CD14-positive monocyte (primary cell): ENCODE data around the gene DKKL1. TPM values are rescaled to one million over a fixed set of nuclear protein-coding genes. Genes with fewer than 3 reads are reported as not detected.
A peak's percentile ranks its signal among the peaks of the same experiment; 100 is the strongest.

Source experiments
- DNase-seq, 3 donors: peaks; one replicate each; pipeline ENCODE4 v3.0.0-alpha.2; 2011 to 2022
- H2AFZ ChIP-seq: 2 replicates; pipeline ENCODE4 v1.6.0; 2012; ENCODE audit warnings: mild to moderate bottlenecking, low read depth, low read length, inconsistent platforms; ENCODE audit not compliant: insufficient read depth, poor library complexity, severe bottlenecking
- H3K27ac ChIP-seq, 2 donors: 1 replicate in 1 of 2; 2 replicates in 1 of 2; pipeline ENCODE4 v1.5.1; 2012 to 2013; ENCODE audit warnings: low read length in 2 of 2, control low read depth in 1 of 2, inconsistent platforms in 1 of 2, low read depth in 1 of 2, mild to moderate bottlenecking in 1 of 2
- H3K27me3 ChIP-seq, 2 donors: one replicate each; pipeline versions ENCODE4 v1.6.0 to v1.6.1; 2011 to 2013; ENCODE audit warnings: low read length in 2 of 2; ENCODE audit not compliant: control insufficient read depth in 2 of 2, insufficient read depth in 2 of 2
- H3K36me3 ChIP-seq, 2 donors: replicated peaks in 1 of 2; 1 replicate in 1 of 2; 2 replicates in 1 of 2; pipeline versions ENCODE4 v1.5.1 to v1.6.1; 2012 to 2013; ENCODE audit warnings: low read length in 2 of 2, control low read depth in 1 of 2, inconsistent platforms in 1 of 2, mild to moderate bottlenecking in 1 of 2; ENCODE audit not compliant: insufficient read depth in 2 of 2, control insufficient read depth in 1 of 2
- H3K4me1 ChIP-seq, 2 donors: 1 replicate in 1 of 2; 2 replicates in 1 of 2; pipeline versions ENCODE4 v1.5.1 to v1.6.1; 2012 to 2013; ENCODE audit warnings: low read length in 2 of 2, control low read depth in 1 of 2, inconsistent platforms in 1 of 2, mild to moderate bottlenecking in 1 of 2, moderate library complexity in 1 of 2; ENCODE audit not compliant: insufficient read depth in 2 of 2, control insufficient read depth in 1 of 2
- H3K4me2 ChIP-seq: replicated peaks from 2 replicates; pipeline ENCODE3; 2012; ENCODE audit warnings: low read length, moderate library complexity, mild to moderate bottlenecking; ENCODE audit not compliant: poor library complexity, severe bottlenecking; ENCODE audit errors: extremely low read depth
- H3K4me3 ChIP-seq, 3 experiments: fragments of 200-600 bp in 1 of 3; sonication (generic) in 1 of 3; replicated peaks in 1 of 3; 1 replicate in 2 of 3; 2 replicates in 1 of 3; pipeline ENCODE4 v1.5.1; 2011 to 2013; ENCODE audit warnings: low read length in 3 of 3, mild to moderate bottlenecking in 3 of 3, control low read depth in 2 of 3, low read depth in 2 of 3, inconsistent platforms in 1 of 3, moderate library complexity in 1 of 3
- H3K79me2 ChIP-seq: 2 replicates; pipeline ENCODE4 v1.6.0; 2012; ENCODE audit warnings: mild to moderate bottlenecking, control low read depth, inconsistent platforms, low read length, moderate library complexity; ENCODE audit not compliant: insufficient read depth
- H3K9ac ChIP-seq: 2 replicates; pipeline ENCODE4 v1.6.0; 2017; ENCODE audit warnings: low read length, mild to moderate bottlenecking; ENCODE audit not compliant: insufficient read depth, poor library complexity, severe bottlenecking
- H3K9me3 ChIP-seq, 2 donors: replicated peaks in 1 of 2; 1 replicate in 1 of 2; 2 replicates in 1 of 2; pipeline versions ENCODE4 v1.5.1 to v1.6.1; 2012 to 2013; ENCODE audit warnings: low read length in 2 of 2, control low read depth in 1 of 2; ENCODE audit not compliant: control insufficient read depth in 1 of 2, insufficient read depth in 1 of 2
- H4K20me1 ChIP-seq: 2 replicates; pipeline ENCODE4 v1.6.0; 2012; ENCODE audit warnings: mild to moderate bottlenecking, low read length, control low read depth, moderate library complexity; ENCODE audit not compliant: insufficient read depth
- H3K27ac Mint-ChIP-seq, 7 donors: one replicate each; pipeline ENCODE4 v1.8.0; 2020; ENCODE audit warnings: mild to moderate bottlenecking in 7 of 7, mixed read lengths in 7 of 7, moderate library complexity in 6 of 7, inconsistent platforms in 2 of 7
- H3K27me3 Mint-ChIP-seq, 3 donors: one replicate each; pipeline ENCODE4 v1.8.0; 2021 to 2022; ENCODE audit warnings: low read depth in 3 of 3, mild to moderate bottlenecking in 3 of 3, mixed read lengths in 3 of 3, moderate library complexity in 3 of 3, inconsistent platforms in 1 of 3
- H3K36me3 Mint-ChIP-seq, 2 donors: one replicate each; pipeline ENCODE4 v1.8.0; 2020; ENCODE audit warnings: mixed read lengths in 2 of 2, inconsistent platforms in 1 of 2, mild to moderate bottlenecking in 1 of 2
- H3K4me1 Mint-ChIP-seq: one replicate; pipeline ENCODE4 v1.8.0; 2020; ENCODE audit warnings: mild to moderate bottlenecking, mixed read lengths
- H3K4me3 Mint-ChIP-seq, 2 donors: one replicate each; pipeline ENCODE4 v1.8.0; 2020; ENCODE audit warnings: mild to moderate bottlenecking in 2 of 2, mixed read lengths in 2 of 2, moderate library complexity in 1 of 2
- H3K9me3 Mint-ChIP-seq, 7 donors: one replicate each; pipeline ENCODE4 v1.8.0; 2020 to 2022; ENCODE audit warnings: mixed read lengths in 7 of 7, mild to moderate bottlenecking in 6 of 7, moderate library complexity in 6 of 7, inconsistent platforms in 2 of 7
- CTCF ChIP-seq: fragments of 200-600 bp; IDR thresholded peaks from one replicate; pipeline ENCODE4 v1.8.0; 2022; ENCODE audit warnings: antibody characterized with exemption, mild to moderate bottlenecking
- WGBS: methylation state at CpG from one replicate; pipeline ENCODE4 v1.1.5; 2013; ENCODE audit warnings: missing lambda C conversion rate; ENCODE audit not compliant: insufficient coverage; 5-methylcytosine and 5-hydroxymethylcytosine counted together
- intact Hi-C, 2 donors: fragments of 100-400 bp; cut with micrococcal nuclease; formaldehyde crosslinking; loops; one replicate each; pipeline versions ENCODE4 v1.15.0 to v1.15.1; 2023
- polyA plus RNA-seq, 3 donors: library from polyadenylated mRNA; depleted of rRNA in 1 of 3; unstranded in 2 of 3; stranded (reverse) in 1 of 3; fragments of 300-500 nt in 2 of 3; fragments of >200 nt in 1 of 3; fragmentation: Illumina TruSeq in 2 of 3; gene quantifications; 1 replicate in 2 of 3; 2 replicates in 1 of 3; pipeline ENCODE4 v1.2.3, GENCODE V29; 2012 to 2021

Gene DKKL1
- polyA plus RNA-seq, 3 donors = not detected

DNA sequence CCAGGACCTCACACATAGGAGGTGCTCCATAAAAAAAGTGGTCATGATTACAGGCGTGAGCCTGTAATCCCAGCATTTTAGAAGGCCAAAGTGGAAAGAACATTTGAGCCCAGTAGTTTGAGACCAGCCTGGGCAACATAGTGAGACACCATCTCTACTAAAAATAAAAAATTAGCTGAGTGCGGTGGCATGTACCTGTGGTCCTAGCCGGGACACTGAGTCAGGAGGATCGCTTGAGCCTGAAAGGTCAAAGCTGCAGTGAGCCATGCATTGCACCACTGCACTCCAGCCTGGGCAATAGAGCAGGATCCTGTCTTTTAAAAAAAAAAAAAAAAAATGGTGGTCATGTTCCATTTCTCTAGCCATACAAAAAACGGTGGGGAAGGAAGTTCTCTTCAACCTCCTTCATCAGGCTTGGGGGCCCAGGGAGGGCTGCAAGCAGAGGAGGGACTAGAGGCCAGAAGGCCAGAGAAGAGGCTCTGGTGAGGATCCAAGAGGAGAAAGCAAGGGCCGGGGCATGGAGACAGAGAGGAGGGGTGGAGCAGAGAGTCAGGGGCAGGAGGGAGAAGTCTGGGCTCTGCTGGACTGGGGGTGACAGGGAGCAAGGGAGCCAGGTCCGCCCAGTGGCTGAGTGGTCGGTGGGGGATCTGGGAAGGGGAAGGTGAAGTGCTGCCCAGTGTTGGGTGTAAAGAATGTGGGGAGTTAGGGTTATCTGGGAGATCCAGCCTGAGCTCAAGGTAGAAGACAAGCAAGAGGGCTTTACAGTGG is 33.2 kb downstream of the DKKL1 start:
- no peaks in the 10 kb centered on the region for H3K9me3 ChIP-seq
- H3K27me3 Mint-ChIP-seq = peaks cover 1 to 15% (median 8%) of the 10 kb centered on the region in 3 donors
- TF ChIP-seq CTCF = no peak
- H3K9me3 Mint-ChIP-seq = peaks cover 0 to 1% (median 0%) of the 10 kb centered on the region in 7 donors
- WGBS = 93% methylated on average over 6 of the region's 8 CpGs
- no peaks in the 10 kb centered on the region for H3K27me3 ChIP-seq
- H3K79me2 ChIP-seq = no peaks in the 10 kb centered on the region
- no peak overlapping the region for H3K4me3 ChIP-seq
- H3K27ac Mint-ChIP-seq = no peak overlapping the region
- no peaks in the 10 kb centered on the region for H4K20me1 ChIP-seq
- intact Hi-C loops = no loop called here
- no peak overlapping the region for H2AFZ ChIP-seq
- no peaks in the 10 kb centered on the region for H3K4me1 ChIP-seq
- H3K36me3 ChIP-seq = no peaks in the 10 kb centered on the region
- no peak for DNase-seq
- no peak overlapping the region for H3K4me2 ChIP-seq
- no peak overlapping the region for H3K4me3 Mint-ChIP-seq
- no peak overlapping the region for H3K27ac ChIP-seq
- H3K9ac ChIP-seq = no peak overlapping the region
- H3K36me3 Mint-ChIP-seq = no peaks in the 10 kb centered on the region
- H3K4me1 Mint-ChIP-seq = peaks cover 8% of the 10 kb centered on the region

- Histone ChIP-seq H3K79me2 (no peaks in the 10 kb centered on the region), H3K9ac (no peak overlapping the region), H3K4me2 (no peak overlapping the region), H3K27me3 (no peaks in the 10 kb centered on the region), H2AFZ (no peak overlapping the region), H3K4me3 (no peak overlapping the region), H3K9me3 (no peaks in the 10 kb centered on the region), H3K4me1 (no peaks in the 10 kb centered on the region), H4K20me1 (no peaks in the 10 kb centered on the region), H3K27ac (no peak overlapping the region), H3K36me3 (no peaks in the 10 kb centered on the region)
- Mint-ChIP-seq H3K9me3 (peaks cover 0 to 1% (median 0%) of the 10 kb centered on the region in 7 donors), H3K36me3 (no peaks in the 10 kb centered on the region), H3K4me3 (peak overlapping the region in 1 of 2 donors; percentile 13), H3K27me3 (peaks cover 1 to 9% (median 5%) of the 10 kb centered on the region in 3 donors), H3K4me1 (peaks cover 7% of the 10 kb centered on the region), H3K27ac (peak overlapping the region in 1 of 7 donors; percentile 30)
- TF ChIP-seq CTCF = no peak
- WGBS = 94% methylated on average over 5 of the region's 11 CpGs
- no peak for DNase-seq
- intact Hi-C loops = no loop called here
Measured at GRCh38 chr19:49398001-49398615, 34.4 kb downstream of the DKKL1 start.
